Muscle of arm (tissue), 12 donors: Measurements from ENCODE around the gene NUP210L. TPM values are rescaled to one million over a fixed set of nuclear protein-coding genes. Genes with fewer than 3 reads are reported as not detected.
"Not testable (repeated sequence)": the region's sequence is repeated elsewhere in the genome, so short reads cannot be mapped to it uniquely, and the experiment has no call there.

ENCODE experiments used
- DNase-seq: peaks from one replicate; pipeline ENCODE4 v3.0.0-alpha.2; 2013
- polyA plus RNA-seq, 12 donors: library from polyadenylated mRNA; unstranded; fragments of 120-200 nt; gene quantifications; one replicate each; pipeline ENCODE4 v1.2.1, GENCODE V29; 2013; ENCODE audit not compliant: insufficient read length in 12 of 12

Gene NUP210L
- polyA plus RNA-seq, 12 donors = 0.08 to 0.12 (median 0.11) TPM; not detected in 9

DNA sequence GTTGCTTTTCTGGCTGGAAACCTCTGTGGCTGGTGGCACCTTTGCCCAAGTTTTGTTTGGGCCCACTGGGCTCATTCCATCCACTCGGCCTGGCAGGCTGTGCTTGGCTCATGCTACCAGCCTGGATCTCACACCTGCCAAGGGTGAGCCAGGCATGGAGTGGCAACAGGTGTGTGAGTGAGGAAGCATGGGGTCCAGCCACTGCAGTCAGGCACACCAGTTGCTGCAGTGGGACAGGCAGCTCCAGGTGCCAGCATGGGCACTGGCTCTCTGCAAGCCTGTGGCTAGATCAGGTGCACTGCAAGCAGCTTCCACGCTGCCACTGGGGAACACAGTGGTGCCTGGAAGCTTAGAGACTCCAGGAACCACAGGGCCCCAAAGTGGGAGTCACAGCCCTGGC is 57.0 kb downstream of the NUP210L start:
- DNase-seq = no peak

DNA sequence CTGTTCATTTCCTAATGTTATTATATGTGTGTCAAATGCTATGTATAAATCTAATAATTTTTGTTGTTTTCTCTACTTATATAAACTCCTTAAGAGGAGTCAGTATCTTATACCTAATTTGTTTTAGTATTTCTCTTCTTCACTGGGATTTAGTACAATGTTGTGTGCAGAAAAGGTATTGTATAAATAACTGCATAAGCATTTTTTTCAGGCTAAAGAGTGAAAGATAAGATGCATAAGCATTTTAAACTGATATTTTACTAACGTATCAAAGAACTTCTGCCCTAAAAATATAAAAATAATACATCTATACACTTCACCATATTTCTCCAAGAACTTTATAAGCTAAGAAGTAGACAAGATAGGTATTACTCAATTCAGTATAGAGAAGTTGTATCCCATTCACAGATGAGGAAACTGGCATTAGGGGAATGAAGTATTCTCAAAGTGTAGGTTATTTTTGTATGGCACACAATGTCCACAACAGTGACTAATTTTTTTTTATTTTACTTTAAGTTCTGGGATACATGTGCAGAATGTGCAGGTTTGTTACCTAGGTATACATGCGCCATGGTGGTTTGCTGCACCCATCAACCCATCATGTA is 59.3 kb downstream of the NUP210L start:
- no peak for DNase-seq

DNA sequence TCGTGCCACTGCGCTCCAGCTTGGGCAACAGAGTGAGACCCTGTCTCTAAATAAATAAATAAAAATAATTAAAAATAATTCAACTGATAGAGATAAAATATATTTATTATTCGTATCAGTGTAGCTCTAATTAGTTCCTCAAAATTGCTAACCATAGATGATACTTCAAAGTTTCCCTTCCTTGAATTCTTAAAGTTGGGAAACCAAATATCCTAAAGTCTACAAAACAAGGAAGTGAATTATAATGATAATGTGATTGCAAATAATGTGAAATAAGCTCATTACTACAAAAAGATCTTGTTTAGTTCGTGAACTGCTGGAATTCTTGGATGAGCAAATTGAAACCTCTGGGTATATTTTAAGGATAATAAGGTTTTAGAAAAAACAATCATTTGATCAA is 60.5 kb downstream of the NUP210L start:
- DNase-seq = no peak

DNA sequence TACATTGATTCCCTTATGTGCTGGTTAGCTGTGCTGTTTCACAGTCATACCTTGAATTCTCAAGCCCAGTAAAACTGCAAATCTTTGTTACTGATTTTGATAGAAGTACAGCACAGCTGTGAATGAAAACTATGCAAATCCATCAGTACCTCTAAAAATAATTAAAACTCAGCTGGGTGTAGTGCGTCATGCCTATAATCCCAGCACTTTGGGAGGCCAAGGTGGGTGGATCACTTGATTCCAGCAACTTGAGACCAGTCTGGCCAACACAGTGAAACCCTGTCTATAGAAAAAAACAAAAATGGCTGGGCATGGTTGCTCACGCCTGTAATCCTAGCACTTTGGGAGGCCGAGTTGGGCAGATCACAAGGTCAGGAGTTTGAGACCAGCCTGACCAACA is 61.2 kb downstream of the NUP210L start:
- no peak for DNase-seq

DNA sequence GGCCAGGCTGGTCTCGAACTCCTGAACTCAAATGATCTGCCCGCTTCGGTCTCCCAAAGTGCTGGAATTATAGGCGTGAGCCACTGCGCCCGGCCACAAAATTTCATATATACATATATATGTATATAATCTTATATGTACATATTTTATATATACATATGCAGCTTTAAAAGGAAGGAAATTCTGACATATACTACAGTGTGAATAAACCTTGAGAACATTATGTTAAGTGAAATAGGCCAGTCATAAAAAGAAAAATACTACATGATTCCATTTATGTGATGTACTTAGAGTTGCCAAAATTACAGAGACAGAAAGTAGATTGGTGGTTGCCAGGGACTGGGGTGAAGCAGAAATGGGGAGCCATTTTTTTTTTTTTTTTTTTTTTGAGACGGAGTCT is 63.2 kb downstream of the NUP210L start:
- DNase-seq = no peak

DNA sequence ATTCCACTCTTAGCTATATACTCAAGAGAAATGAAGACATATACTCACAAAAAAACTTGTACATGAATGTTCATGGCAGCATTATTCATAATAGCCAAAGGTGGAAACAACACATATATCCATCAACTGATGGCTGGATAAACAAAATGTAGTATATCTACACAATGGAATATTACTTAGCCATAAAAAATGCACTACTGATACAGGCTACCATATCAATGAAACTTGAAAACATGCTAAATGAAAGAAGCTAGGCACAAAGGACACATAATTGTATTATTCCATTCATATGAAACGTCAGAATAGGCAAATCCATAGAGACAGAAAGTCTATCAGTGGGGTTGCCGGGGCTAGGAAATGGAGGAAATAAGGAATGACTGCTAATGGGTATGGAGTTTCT is 67.3 kb downstream of the NUP210L start:
- no peak for DNase-seq

DNA sequence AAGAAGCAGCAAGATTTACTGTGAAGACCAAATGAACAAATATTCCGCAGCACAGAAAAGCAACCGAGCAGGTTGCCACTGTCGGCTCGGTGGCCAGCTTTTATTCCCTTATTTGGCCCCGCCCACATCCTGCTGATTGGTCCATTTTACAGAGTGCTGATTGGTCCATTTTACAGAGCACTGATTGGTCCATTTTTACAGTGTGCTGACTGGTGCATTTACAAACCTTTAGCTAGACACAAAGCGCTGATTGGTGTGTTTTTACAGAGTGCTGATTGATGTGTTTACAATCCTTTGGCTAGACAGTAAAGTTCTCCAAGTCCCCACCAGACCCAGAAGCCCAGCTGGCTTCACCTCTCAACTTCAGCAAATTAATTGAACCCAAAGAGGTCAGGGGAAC is 71.8 kb downstream of the NUP210L start:
- DNase-seq = not testable (repeated sequence)

DNA sequence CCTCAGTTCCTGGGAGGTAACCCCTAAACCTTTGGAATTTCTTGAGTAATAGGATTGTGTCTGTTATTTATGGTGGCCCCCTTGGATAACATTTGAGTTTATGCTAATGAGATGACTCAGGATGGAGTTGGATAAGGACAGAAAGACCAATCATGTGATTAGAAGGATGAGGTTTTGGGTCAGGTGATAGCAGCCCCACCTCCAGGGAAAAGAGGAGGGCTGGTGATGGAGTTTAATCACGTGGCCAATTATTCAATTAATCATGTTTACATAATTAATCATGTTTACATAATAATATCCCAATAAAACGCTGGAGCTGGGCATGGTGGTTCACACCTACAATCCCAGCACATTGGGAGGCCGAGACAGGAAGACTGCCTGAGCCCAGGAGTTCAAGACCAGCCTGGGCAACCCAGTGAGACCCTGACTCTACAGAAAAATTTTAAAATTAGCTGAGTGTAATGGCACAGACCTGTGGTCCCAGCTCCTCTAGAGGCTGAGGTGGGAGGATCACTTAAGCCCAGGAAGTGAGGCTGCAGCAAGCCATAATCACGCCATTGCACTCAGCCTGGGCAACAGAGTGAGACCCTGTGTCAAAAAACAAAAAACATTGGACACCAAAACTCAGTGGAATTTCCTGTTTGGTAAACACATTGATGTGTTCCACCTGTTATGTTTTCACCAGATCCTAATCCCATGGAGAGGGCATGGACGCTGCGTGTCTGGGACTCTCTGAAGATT is 73.3 kb downstream of the NUP210L start:
- DNase-seq = no peak

DNA sequence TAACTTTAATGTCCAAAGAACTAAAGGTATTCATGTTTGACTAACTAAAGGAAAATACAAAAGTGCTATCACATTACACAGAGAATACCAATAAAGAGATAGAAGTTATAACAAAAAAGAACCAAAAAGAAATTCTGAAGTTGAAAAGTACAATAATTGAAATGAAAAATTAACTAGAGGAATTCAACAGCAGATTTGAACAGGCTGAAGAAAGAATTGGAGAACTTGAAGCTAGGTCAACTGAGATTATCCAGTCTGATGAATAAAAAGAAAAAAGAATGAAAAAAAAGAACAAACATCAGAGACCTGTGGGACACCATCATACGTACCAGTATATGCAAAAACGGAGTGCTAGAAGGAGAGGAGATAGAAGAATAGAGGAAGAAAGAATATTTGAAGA is 78.5 kb downstream of the NUP210L start:
- DNase-seq = no peak

DNA sequence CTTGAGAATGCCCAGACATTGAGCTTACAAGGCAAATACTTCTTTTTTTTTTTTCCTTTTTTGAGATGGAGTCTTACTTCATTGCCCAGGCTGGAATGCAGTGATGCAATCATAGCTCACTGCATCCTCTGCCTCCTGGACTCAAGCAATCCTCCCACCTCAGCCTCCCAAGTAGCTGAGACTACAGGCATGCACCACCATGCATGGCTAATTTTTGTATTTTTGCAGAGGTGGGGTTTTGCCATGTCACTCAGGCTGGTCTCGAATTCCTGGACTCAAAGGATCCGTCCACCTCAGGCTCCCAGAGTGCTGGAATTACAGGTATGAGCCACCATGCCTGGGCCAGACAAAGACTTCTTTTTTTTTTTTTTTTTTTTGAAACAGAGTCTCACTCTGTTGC is 79.1 kb downstream of the NUP210L start:
- DNase-seq = no peak

DNA sequence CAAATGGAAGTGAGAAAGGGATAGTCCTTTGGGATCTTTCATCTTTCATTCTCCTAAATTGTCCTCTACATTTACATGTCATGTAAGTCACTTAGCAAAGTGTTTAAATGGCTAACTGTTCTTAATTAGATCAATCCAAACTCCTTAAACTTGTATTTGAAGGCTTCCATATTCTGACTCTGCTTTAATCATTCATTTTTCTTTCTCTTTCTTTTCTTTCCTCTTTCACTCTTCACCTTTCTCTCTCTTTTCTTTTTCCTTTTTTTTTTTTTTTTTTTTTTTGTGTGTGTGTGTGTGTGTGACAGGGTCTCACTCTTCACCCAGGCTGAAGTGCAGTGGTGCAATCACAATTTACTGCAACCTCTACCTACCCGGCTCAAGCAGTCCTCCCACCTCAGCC is 92.6 kb downstream of the NUP210L start:
- no peak for DNase-seq

DNA sequence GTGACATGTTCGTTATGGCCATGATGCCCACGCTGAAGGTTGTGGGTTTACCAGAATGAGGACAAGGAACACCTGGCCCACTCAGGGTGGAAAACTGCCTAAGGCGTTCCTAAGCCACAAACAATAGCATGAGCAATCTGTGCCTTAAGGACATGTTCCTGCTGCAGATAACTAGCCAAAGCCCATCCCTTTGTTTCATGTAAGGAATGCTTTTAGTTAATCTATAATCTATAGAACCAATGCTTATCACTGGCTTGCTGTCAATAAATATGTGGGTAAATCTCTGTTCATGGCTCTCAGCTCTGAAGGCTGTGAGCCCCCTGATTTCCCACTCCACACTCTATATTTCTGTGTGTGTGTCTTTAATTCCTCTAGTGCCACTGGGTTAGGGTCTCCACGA is 107.4 kb downstream of the NUP210L start:
- DNase-seq = not testable (repeated sequence)

DNA sequence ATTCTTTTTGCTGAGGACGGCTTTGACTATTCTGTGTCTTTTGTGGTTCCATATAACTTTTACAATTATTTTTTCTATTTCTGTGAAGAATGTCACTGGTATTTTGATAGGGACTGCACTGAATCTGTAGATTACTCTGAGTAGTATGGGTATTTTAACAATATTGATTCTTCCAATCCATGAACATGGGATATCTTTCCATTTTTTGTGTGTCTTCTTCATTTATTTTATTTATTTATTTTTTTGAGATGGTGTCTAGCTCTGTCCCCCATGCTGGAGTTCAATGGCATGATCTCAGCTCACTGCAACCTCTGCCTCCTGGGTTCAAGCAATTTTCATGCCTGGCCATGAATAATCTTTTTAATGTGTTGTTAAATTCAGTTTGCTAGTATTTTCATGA is 121.2 kb downstream of the NUP210L start:
- not testable (repeated sequence) for DNase-seq

DNA sequence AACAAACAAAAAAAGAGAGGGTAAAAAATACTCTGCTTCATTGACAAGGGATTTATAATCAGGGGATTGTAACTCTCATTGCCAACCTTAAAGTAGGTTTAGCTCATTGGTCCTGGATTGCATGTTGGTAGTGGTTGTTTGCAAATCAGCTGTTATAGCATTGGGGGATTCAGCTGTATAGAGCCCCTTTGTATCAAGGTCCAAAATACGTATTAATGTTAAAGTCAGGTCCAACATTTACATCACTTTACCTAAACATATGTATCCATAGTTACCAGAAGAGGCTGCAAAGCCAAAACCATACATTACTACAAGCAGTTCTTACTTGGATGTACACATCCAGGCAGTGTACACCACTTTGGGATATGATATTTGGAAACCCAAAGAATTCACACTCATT is 134.9 kb downstream of the NUP210L start:
- no peak for DNase-seq

DNA sequence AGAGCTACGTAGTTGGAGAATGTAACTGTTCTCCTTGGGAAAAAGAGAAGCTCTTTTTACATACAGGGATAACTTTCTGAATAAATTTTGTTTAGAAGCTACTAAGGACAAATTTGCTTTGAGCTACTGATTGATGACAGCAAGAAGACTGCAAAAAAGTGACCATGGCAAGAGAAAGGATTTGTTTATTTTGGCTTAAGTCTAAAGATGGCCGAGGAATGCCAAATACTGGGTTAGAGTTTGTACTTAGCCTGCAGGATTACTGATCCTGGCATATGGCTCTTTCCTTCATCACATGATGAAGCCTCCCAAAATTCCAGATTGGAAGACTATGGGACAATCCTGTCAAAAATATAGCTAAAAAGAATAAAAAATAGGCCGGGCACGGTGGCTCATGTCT is 135.6 kb downstream of the NUP210L start:
- DNase-seq = no peak

DNA sequence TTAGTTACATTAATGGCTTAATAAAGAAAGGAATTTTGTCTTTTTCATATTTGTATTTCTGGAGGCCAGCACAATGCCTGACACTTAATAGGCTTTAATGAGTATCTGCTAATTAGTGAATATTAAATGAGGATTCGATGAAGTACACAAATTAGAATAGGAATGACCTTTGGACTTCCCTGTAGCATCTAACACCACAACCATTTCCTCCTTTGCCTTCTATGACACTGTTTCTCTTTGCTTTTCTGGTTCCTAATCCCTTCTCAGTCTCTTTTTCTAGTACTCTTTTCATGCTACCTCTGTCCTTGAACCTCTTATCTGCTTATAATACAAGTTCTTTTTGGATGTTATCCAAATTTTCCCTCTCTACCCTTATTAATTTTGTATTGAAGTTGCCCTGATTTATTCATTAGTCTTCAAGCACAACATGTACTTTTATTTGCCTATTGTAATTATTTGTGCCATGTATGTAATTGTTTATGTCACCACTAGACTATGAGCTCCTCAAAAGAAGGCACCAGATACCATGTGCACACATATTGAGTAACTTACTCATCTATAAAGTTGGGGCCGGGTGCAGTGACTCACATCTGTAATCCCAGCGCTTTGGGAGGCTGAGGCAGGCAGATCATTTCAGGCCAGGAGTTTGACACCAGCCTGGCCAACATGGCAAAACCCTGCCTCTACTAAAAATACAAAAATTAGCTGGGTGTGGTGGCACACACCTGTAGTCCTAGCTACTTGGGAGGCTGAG is 140.5 kb downstream of the NUP210L start:
- no peak for DNase-seq

DNA sequence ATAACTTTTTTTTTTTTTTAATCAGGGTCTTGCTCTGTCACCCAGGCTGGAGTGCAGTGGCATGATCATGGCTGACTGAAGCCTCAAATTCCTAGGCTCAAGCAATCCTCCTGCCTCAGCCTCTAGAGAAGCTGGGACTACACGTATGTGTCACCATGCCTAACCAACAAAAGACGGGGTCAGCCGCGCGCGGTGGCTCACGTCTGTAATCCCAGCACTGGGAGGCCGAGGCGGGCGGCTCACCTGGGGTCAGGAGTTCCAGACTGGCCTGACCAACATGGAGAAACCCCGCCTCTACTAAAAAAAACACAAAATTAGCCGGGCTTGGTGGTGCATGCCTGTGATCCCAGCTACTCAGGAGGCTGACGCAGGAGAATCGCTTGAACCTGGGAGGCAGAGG is 142.3 kb downstream of the NUP210L start:
- not testable (repeated sequence) for DNase-seq

DNA sequence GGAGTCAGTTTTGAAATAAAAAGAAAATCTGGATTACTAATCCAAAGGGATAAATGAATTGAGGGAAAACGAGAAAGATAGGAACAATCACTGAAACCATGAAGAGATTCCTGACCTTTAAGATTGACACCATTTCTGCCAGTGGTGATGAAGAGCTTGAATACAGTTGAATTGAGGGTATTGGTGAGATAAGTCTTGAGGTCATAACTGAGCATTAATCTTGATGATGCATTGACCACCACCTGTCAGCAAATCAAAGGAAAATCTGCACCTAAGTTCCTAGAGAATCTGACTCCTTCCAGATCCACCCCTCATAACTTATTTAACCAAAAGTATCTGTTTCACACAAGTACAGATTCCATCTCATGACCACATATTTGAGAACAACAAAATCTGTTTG is 142.7 kb downstream of the NUP210L start:
- DNase-seq = no peak

DNA sequence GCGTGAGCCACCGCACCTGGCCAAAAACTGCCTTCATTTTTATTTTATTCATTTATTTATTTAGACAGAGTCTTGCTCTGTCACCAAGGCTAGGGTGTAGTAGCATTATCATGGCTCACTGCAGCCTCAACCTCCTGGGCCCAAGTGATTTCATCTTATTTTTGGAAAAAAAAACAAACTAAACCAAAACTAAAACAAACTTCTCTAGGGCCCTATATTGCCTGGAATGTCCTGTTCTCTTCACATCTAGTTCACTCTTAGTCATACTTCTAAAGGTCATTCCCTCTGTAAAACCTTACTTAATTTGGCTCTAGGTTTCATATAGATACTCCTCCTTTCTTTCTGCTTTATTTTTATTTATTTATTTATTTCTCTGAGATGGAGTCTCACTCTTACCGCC is 148.7 kb downstream of the NUP210L start:
- DNase-seq = no peak

DNA sequence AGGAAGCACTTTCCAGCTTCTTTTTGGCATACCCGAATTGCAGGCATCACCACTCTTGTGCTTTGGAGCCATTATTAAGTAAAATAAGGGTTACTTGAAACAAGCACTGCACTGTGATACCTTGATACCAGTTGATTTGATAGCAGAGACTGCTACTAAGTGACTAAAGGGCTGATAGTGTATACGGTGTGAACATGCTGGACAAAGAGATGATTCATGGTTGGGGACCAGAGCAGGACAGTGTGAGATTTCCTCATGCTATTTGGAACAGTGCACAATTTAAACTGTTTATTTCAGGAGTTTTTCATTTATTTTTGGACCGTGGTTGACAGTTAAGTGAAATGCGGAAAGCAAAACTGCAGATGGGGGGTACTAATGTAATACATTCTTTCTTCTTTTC is 154.5 kb downstream of the NUP210L start:
- DNase-seq = no peak

DNA sequence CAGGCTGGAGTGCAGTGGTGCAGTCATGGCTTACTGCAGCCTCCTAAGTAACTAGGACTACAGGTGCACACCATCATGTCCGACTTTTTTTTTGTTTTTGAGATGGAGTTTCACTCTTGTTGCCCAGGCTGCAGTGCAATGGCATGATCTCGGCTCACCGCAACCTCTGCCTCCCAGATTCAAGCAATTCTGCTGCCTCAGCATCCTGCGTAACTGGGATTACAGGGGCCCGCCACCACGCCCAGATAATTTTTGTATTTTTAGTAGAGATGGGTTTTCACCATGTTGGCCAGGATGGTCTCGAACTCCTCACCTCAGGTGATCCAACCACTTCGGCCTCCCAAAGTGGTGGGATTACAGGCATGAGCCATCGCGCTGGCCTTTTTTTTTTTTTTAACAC is 158.0 kb downstream of the NUP210L start:
- DNase-seq = not testable (repeated sequence)

DNA sequence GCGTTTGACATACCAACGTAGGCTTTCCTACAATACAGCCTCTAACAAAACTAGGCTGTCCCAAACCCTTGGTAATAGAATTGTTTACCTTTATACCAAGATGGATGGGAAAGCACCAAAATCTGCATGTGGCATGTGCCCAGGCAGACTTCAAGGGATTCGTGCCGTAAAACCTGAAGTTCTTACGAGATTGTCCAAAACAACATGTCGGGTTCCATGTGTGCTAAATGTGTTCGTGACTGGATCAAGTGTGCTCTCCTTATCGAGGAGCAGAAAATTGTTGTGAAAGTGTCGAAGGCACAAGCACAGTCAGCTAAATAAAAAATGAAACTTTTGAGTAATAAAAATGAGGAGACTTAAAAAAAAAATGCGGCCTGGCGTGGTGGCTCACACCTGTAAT is 159.2 kb downstream of the NUP210L start:
- no peak for DNase-seq

DNA sequence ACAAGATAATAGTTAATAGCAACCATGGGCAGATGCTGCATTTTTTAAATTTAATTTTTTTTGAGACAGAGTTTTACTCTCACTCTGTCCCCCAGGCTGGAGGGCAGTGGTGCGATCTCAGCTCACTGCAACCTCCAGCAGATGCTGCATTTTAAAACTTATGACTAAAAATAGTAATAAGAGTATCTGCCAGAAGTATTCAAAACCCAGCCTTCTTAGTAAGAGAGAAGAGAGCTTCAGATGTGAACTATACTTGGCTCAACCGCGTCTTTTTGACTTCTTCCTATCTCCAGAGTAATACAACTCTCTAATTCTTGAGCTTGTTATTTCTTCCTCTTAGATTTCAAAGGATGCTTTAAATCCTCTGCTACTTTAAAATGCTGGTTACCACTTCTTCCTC is 159.7 kb downstream of the NUP210L start:
- DNase-seq = no peak
